Choroid plexus epithelial cell (primary cell): Measurements from ENCODE around the gene MYO1D.
"Not testable (repeated sequence)": the region's sequence is repeated elsewhere in the genome, so short reads cannot be mapped to it uniquely, and the experiment has no call there.

ENCODE experiments used
- DNase-seq: peaks from one replicate; pipeline ENCODE4 v3.0.0-alpha.2; 2010; ENCODE audit warnings: low read depth
- H3K4me3 ChIP-seq: 2 replicates; pipeline ENCODE4 v1.5.1; 2011; ENCODE audit warnings: low read depth, mild to moderate bottlenecking, control low read depth, low read length, moderate library complexity
- CTCF ChIP-seq: conservative IDR thresholded peaks from 2 replicates; pipeline ENCODE4 v1.5.1; 2011; ENCODE audit warnings: low read depth, mild to moderate bottlenecking, control low read depth, inconsistent platforms, low read length, moderate library complexity

Gene MYO1D

DNA sequence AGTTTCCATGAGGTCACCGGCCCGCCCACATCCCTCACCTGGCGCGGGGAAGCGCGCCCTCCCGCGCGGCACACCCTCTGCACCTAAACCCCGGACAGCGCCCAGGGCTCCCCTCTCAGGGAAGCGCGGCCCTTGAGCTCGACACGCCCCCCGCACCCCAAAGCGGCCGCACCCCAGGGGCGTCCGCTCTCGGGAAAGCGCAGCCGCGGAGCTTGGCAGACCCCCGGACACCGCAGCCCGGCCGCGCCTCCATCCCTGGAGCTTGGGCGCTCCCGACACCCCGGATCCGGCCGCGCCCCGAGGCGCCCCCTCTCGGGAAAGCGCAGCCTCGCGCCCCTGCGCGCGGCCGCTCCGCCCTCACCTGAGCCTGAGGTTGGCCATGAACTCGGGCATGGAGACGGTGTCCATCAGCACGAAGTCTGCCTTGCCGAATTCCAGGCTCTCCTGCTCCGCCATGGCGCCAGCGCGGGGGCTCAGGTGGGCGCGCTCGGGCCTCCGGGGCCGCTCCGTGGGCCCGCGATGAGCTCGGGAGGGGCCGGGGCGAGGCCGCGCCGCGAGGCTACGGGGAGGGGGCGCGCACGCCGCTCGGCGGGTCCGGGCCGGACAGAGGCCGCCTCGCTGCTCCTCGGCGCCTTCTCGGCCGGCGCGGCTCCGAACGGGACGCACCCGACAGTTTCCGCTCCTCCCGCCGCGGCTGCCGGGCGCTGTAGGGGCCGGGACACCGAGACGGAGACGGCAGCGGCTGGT is at the start of gene MYO1D:
Gene MYO1D, minus strand, starts transcription at position 708 of the 747 bp plus-strand sequence. Its CDS starts 252 bp downstream, at position 456.
- TF ChIP-seq CTCF = peak; percentile 30
- peak; percentile 3 for DNase-seq
- H3K4me3 ChIP-seq = peak within 1 kb of the TSS; percentile 69

DNA sequence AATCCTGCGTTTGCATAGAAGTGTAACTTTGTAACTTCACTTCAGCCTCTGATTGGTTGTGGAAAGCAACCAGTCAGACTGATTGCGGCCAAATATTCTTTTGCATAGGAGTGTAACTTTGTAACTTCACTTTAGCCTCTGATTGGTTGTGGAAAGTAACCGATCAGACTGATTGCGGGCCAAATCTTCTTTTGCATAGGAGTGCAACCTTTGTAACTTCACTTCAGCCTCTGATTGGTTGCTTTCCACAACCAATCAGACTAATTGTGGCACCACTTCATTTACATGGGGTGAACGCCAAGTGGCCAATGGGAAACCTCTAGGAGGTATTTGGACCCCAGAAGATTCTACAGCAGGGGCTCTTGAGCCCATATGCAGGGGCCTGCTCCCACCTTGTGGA is 49.3 kb upstream of the MYO1D start:
- H3K4me3 ChIP-seq = no peak overlapping the region
- no peak for TF ChIP-seq CTCF
- DNase-seq = no peak

- not testable (repeated sequence) for DNase-seq, H3K4me3 ChIP-seq
Observed at GRCh38 chr17:32923905-32924304, 47.0 kb upstream of the MYO1D start.

- no peak for DNase-seq
- no peak overlapping the region for H3K4me3 ChIP-seq
- TF ChIP-seq CTCF = no peak
Observed at GRCh38 chr17:32921017-32921416, 44.1 kb upstream of the MYO1D start.

DNA sequence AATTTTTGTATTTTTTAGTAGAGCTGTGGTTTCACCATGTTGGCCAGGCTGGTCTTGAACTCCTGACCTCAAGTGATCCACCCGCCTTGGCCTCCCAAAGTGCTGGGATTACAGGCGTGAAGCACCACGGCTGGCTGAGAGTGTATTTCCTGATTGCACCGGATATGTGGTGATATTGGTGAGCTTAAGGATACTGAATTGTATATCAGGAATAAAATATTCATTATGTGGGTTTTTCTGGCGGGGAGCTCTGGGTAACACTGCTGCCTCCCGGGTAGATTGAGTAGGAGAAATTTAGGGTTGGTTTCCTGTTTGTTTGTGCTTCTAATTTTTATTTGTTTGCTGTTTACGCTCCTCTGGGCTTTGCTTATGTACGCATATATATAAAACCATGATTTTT is 43.4 kb upstream of the MYO1D start:
- no peak overlapping the region for H3K4me3 ChIP-seq
- no peak for TF ChIP-seq CTCF
- no peak for DNase-seq

GRCh38 chr17:32919876-32920275 is 43.0 kb upstream of the MYO1D start:
- H3K4me3 ChIP-seq, DNase-seq: not testable (repeated sequence)

DNA sequence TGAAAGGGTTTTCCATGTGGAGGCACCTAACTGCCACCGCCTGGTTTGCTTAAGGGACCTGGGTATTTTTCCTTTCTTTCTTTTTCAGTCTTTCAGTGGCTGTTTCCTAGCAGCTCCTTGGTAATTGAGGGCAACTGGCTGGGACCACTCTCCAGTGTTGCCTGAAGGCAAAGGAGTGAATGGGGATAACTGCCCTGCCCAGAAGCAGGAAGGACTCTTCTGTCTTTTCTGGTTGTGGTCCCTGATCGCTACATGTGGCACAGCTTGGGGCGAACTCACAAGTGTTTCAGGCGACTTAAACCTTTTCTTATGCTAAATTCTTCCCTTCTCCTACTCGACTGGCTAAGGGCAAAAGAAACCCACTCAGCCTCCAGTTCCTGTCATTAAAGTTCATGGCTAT is 40.9 kb upstream of the MYO1D start:
- TF ChIP-seq CTCF = no peak

GRCh38 chr17:32917081-32917480 is 40.2 kb upstream of the MYO1D start:
- no peak for DNase-seq
- no peak for TF ChIP-seq CTCF
- H3K4me3 ChIP-seq = no peak overlapping the region

More for the DNA sequence above, 40.9 kb upstream of the MYO1D start:
- DNase-seq = no peak
- H3K4me3 ChIP-seq = no peak overlapping the region
